ENCODE results near the gene MTA3.
A peak's percentile ranks its signal among the peaks of the same experiment; 100 is the strongest.

Gene MTA3

GRCh38 chr2:42791606-42792005, 223.2 kb downstream of the MTA3 start:
- DNase-seq: no peak

- peak in 1 of 2 donors; percentile 16 for DNase-seq
Measured at GRCh38 chr2:42792087-42792582, 223.7 kb downstream of the MTA3 start.

GRCh38 chr2:42792583-42793333, 224.3 kb downstream of the MTA3 start, which contains the start of gene HAAO:
Gene HAAO (minus strand): TSS chr2:42792583. CDS start chr2:42792536, 47 bp downstream.
- DNase-seq: peak in 1 of 2 donors; percentile 11

GRCh38 chr2:42793334-42794270, 225.2 kb downstream of the MTA3 start:
- no peak for DNase-seq

- DNase-seq: no peak
Measured at GRCh38 chr2:42794271-42795046, 226.0 kb downstream of the MTA3 start.

- no peak for DNase-seq
Measured at GRCh38 chr2:42795275-42795674, 226.8 kb downstream of the MTA3 start.

GRCh38 chr2:42795841-42796301, 227.4 kb downstream of the MTA3 start:
- no peak for DNase-seq

- no peak for DNase-seq
Measured at GRCh38 chr2:42796427-42797248, 228.2 kb downstream of the MTA3 start.

- no peak for DNase-seq
Measured at GRCh38 chr2:42797281-42797680, 228.8 kb downstream of the MTA3 start.

- no peak for DNase-seq
Measured at GRCh38 chr2:42799881-42800280, 231.4 kb downstream of the MTA3 start.

- DNase-seq: no peak
Measured at GRCh38 chr2:42800461-42800962, 232.1 kb downstream of the MTA3 start.

- DNase-seq: no peak
Measured at GRCh38 chr2:42800981-42801380, 232.5 kb downstream of the MTA3 start.

- no peak for DNase-seq
Measured at GRCh38 chr2:42801381-42801780, 232.9 kb downstream of the MTA3 start.

GRCh38 chr2:42802150-42802549, 233.7 kb downstream of the MTA3 start:
- no peak for DNase-seq

GRCh38 chr2:42804338-42804737, 235.9 kb downstream of the MTA3 start:
- no peak for DNase-seq

GRCh38 chr2:42804891-42805290, 236.5 kb downstream of the MTA3 start:
- no peak for DNase-seq

All from stimulated activated CD4-positive, alpha-beta T cell treated with anti-CD3 and anti-CD28 coated beads, Interleukin-2, amount 100 ng/mL, for 48 hours (primary cell).